Adrenal gland (tissue), 12 donors: ENCODE data around the gene KCTD10. TPM values are rescaled to one million over a fixed set of nuclear protein-coding genes. Genes with fewer than 3 reads are reported as not detected.
"Not testable (repeated sequence)": the region's sequence is repeated elsewhere in the genome, so short reads cannot be mapped to it uniquely, and the experiment has no call there.

Experiments used
- DNase-seq, 7 donors: peaks; one replicate each; pipeline ENCODE4 v3.0.0-alpha.2; 2019 to 2020
- H3K27ac ChIP-seq, 5 donors: fragments of 200-600 bp; sonication (generic) in 4 of 5; 1 replicate in 3 of 5; 2 replicates in 2 of 5; pipeline versions ENCODE4 v1.5.1 to v1.8.0; 2016 to 2020; ENCODE audit warnings: mild to moderate bottlenecking in 1 of 5
- H3K27me3 ChIP-seq: fragments of 200-600 bp; 2 replicates; pipeline ENCODE4 v1.8.0; 2021
- H3K36me3 ChIP-seq, 2 donors: fragments of 200-600 bp; replicated peaks in 1 of 2; 1 replicate in 1 of 2; 2 replicates in 1 of 2; pipeline versions ENCODE4 v1.5.1 to v1.8.0; 2018 to 2022
- H3K4me1 ChIP-seq, 2 donors: fragments of 200-600 bp; replicated peaks in 1 of 2; 1 replicate in 1 of 2; 2 replicates in 1 of 2; pipeline versions ENCODE4 v1.5.1 to v1.8.0; 2018 to 2021
- H3K4me3 ChIP-seq, 4 donors: fragments of 200-600 bp; sonication (generic) in 3 of 4; one replicate each; pipeline ENCODE4 v1.5.1; 2016 to 2018
- H3K9me3 ChIP-seq, 3 donors: fragments of 200-600 bp; sonication (generic) in 1 of 3; replicated peaks in 1 of 3; 1 replicate in 2 of 3; 2 replicates in 1 of 3; pipeline versions ENCODE4 v1.5.1 to v1.8.0; 2016 to 2021
- CTCF ChIP-seq, 6 experiments: fragments of 450-650 bp in 4 of 6; fragments of 200-600 bp in 2 of 6; sonication (generic) in 1 of 6; IDR thresholded peaks; 1 replicate in 5 of 6; 2 replicates in 1 of 6; pipeline versions ENCODE4 v1.5.1 to v1.8.0; 2016 to 2021; ENCODE audit warnings: antibody characterized with exemption in 6 of 6, mild to moderate bottlenecking in 2 of 6, moderate library complexity in 1 of 6
- POLR2A ChIP-seq, 2 donors: fragments of 450-650 bp; IDR thresholded peaks; one replicate each; pipeline ENCODE4 v1.6.1; 2017; ENCODE audit warnings: antibody characterized with exemption in 2 of 2, mild to moderate bottlenecking in 2 of 2, moderate library complexity in 1 of 2
- WGBS, 4 donors: extraction: QIAGEN DNeasy Blood & Tissue Kit in 2 of 4; methylation state at CpG; one replicate each; pipeline versions ENCODE4 v1.1.5 to v1.1.7; 2013 to 2017; 5-methylcytosine and 5-hydroxymethylcytosine counted together
- intact Hi-C, 2 donors: fragments of 100-400 bp; cut with DNase I; formaldehyde crosslinking; loops; one replicate each; pipeline versions ENCODE4 v1.14.1 to v1.15.0; 2022 to 2023
- polyA plus RNA-seq, 3 donors: library from polyadenylated mRNA; stranded (reverse); fragments of 200-250 nt in 2 of 3; fragments of 350-450 nt in 1 of 3; fragmentation: Illumina TruSeq in 1 of 3; extraction: RNeasy Lipid Tissue Mini Kit (QIAGEN cat#74804) in 1 of 3; gene quantifications; one replicate each; pipeline ENCODE4 v1.2.3, GENCODE V29; 2013 to 2014
- total RNA-seq, 9 donors: library from RNA; depleted of rRNA in 4 of 9; stranded (reverse); fragments of >200 nt in 4 of 9; fragments of 120-200 nt in 1 of 9; fragmentation: NEBNext Ultra II Directional in 1 of 9; extraction: Animal tissue kit (Norgen Biotek cat#: 25700) in 1 of 9; gene quantifications; one replicate each; pipeline versions ENCODE4 v1.1.0 to v1.2.4, GENCODE V29; 2013 to 2023
- donor health status: healthy with polysubstance abuse.
- donor health status: Bipolar disorder and iron deficiency.
- donor health status: DM: yes; HTN: yes; CAD: no.
- donor health status: DM: no; HTN: no; CAD: no.
- donor health status: DM: no; HTN: no; CAD: no.
- donor health status: DM: yes; HTN: yes; CAD: no.

KCTD10 gene
- total and polyA plus RNA-seq, 12 donors = 21.6 to 77.8 (median 56.1) TPM

- DNase-seq = no peak
- intact Hi-C loops = no loop called here
- WGBS, 4 donors = 79 to 93% (median 91%) methylated on average over 5 of the region's 5 CpGs
- H3K4me3 ChIP-seq = no peak overlapping the region
- no peaks in the 10 kb centered on the region for H3K27me3 ChIP-seq
- no peaks in the 10 kb centered on the region for H3K4me1 ChIP-seq
- TF ChIP-seq CTCF (IDR thresholded peaks at IDR 0.05) (no peak), POLR2A (IDR thresholded peaks at IDR 0.05) (no peak)
- no peaks in the 10 kb centered on the region for H3K9me3 ChIP-seq
- H3K27ac ChIP-seq = no peak overlapping the region
- peaks cover 0 to 21% of the 10 kb centered on the region in 2 donors for H3K36me3 ChIP-seq
Measured at GRCh38 chr12:109443794-109444193, 33.3 kb downstream of the KCTD10 start.

- Histone ChIP-seq H3K27ac (no peak overlapping the region), H3K9me3 (no peaks in the 10 kb centered on the region), H3K27me3 (no peaks in the 10 kb centered on the region), H3K4me1 (no peaks in the 10 kb centered on the region), H3K4me3 (no peak overlapping the region), H3K36me3 (no peaks in the 10 kb centered on the region)
- no peak for TF ChIP-seq CTCF (IDR thresholded peaks at IDR 0.05)
- TF ChIP-seq POLR2A (IDR thresholded peaks at IDR 0.05) = no peak
- intact Hi-C loops = no loop called here
- DNase-seq = no peak
- 72 to 83% (median 75%) methylated on average over 9 of the region's 9 CpGs for WGBS, 4 donors
Measured at GRCh38 chr12:109440851-109441490, 36.1 kb downstream of the KCTD10 start.

GRCh38 chr12:109439951-109440350, 37.1 kb downstream of the KCTD10 start:
- H3K4me1 ChIP-seq, H3K36me3 ChIP-seq, DNase-seq, H3K27ac ChIP-seq, H3K27me3 ChIP-seq, H3K9me3 ChIP-seq, H3K4me3 ChIP-seq, intact Hi-C loops: not testable (repeated sequence)
- 95 to 97% (median 96%) methylated on average over 13 of the region's 13 CpGs for WGBS, 4 donors

GRCh38 chr12:109439181-109439580, 37.9 kb downstream of the KCTD10 start:
- no peak for DNase-seq
- TF ChIP-seq POLR2A (IDR thresholded peaks at IDR 0.05) (no peak), CTCF (IDR thresholded peaks at IDR 0.05) (no peak)
- intact Hi-C loops = no loop called here
- H3K9me3 ChIP-seq = no peaks in the 10 kb centered on the region
- 62 to 76% (median 67%) methylated on average over 6 of the region's 6 CpGs for WGBS, 4 donors
- H3K4me1 ChIP-seq = no peaks in the 10 kb centered on the region
- H3K36me3 ChIP-seq = no peaks in the 10 kb centered on the region
- H3K27ac ChIP-seq = no peak overlapping the region
- H3K4me3 ChIP-seq = no peak overlapping the region
- no peaks in the 10 kb centered on the region for H3K27me3 ChIP-seq

GRCh38 chr12:109436188-109436560, 40.9 kb downstream of the KCTD10 start:
- Histone ChIP-seq H3K4me3 (no peak overlapping the region), H3K4me1 (no peaks in the 10 kb centered on the region), H3K27ac (no peak overlapping the region), H3K27me3 (no peaks in the 10 kb centered on the region), H3K36me3 (no peaks in the 10 kb centered on the region), H3K9me3 (no peaks in the 10 kb centered on the region)
- WGBS, 4 donors = 66 to 76% (median 71%) methylated on average over 7 of the region's 7 CpGs
- TF ChIP-seq POLR2A (IDR thresholded peaks at IDR 0.05) = no peak
- no peak for TF ChIP-seq CTCF (IDR thresholded peaks at IDR 0.05)
- DNase-seq = no peak
- intact Hi-C loops = no loop called here
